AML-193 (cell line): ENCODE results near the gene SH2D6.
A peak's percentile ranks its signal among the peaks of the same experiment; 100 is the strongest.
"Not testable (repeated sequence)": the region's sequence is repeated elsewhere in the genome, so short reads cannot be mapped to it uniquely, and the experiment has no call there.

ENCODE experiments used
- DNase-seq, 2 experiments: peaks; one replicate each; lab custom pipeline; 2025; lab: John Stamatoyannopoulos, UW

Gene SH2D6

GRCh38 chr2:85418132-85419008 lies at the start of gene SH2D6:
Gene SH2D6 (plus strand): TSS chr2:85418714. CDS start chr2:85429466, 10,752 bp downstream.
- DNase-seq, result peak; percentile 62 to 65

DNA sequence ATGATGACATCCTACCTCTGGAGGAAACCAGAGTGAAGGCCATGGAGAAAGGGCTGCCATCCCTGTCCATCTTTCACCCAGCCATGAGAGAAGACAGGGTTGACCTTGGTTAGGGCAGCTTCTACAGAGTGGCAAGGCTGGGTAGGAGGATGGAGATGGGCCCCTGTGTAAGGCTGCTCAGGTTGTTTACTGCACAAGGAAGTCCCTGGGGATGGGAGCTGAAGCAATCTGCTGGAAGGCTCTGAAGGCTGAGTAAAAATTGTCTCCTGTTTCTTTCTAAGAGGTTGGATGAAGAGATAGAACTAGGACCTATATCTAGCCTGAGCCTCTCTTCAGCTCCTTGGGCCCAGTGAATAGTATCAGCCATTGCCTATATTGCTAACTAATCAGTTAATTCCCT lies 49.6 kb upstream of the SH2D6 start:
- no peak for DNase-seq

DNA sequence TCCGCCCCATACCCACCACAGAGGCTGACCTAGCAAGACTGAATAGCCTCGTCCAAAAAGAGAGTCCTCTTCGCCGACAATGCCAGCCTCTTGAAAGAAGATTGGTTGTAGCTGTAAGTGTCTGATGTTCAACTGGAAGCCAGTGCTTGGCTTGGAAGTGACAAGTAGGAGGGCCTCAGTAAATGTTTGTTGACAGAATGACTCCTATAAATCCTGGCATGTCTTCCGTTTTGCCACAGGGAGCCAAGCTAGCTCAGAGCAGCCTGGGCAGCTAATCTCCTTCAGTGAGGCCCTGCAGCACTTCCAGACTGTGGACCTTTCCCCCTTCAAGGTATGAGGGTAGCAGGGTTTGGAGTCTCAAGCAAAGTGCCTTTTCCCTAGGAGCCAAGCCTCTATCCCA lies 49.0 kb upstream of the SH2D6 start:
- no peak for DNase-seq

DNA sequence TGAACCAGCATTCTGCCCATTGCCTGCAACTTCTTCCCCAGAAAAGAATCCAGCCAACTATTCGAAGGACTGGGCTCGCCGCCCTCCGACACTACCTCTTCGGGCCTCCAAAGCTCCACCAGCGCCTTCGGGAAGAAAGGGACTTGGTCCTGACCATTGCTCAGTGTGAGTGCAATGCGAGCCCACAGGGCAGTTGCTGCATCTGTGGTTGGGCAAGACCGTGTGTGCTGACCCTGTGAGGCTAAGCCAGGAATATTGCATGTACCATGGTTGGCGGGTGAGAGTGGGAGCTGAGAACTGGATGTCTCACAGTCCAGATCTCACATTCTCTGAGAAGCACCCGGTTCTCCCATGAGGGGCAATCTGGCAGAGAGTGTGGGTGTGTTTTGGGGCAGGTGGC lies 47.5 kb upstream of the SH2D6 start:
- no peak for DNase-seq

GRCh38 chr2:85376291-85377065 lies 42.0 kb upstream of the SH2D6 start:
- no peak for DNase-seq

DNA sequence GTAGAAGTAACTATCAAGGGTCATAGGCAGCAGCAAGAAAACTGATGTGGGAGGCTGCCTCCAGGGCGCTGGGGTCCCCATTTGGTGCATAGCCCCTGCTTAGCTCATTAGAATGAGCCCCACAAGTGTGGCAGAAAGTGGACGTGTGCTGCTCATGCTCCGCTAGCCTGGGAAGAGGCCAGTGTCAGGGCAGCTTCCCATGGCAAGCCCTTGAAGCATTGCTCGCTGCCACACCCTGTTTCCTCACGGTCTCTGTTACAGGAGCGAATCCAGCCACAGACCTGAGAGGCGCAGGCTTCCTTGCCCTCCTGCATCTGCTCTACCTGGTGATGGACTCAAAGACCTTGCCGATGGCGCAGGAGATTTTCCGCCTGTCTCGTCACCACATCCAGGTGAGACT lies 41.4 kb upstream of the SH2D6 start:
- no peak for DNase-seq

GRCh38 chr2:85378257-85378656 lies 40.3 kb upstream of the SH2D6 start:
- no peak for DNase-seq

DNA sequence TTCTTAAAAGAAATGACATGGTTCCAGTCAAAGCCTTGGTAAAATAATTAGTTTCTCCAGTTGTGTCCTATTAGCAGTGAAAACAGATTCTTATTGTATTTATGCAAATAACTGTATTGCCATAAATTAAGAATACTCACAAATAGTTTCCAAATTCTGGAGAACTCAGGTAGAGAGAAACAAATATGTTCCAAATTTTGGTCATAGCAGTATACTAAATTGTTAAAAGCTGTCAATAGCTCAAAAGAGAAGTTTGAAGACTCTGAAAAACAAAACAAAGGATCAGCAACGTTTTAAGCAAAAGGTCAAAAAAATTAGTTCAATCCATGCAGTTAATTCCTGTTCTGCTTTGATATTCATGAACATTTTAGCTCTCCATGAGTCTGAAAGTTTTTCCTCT lies 38.5 kb upstream of the SH2D6 start:
- no peak for DNase-seq

DNA sequence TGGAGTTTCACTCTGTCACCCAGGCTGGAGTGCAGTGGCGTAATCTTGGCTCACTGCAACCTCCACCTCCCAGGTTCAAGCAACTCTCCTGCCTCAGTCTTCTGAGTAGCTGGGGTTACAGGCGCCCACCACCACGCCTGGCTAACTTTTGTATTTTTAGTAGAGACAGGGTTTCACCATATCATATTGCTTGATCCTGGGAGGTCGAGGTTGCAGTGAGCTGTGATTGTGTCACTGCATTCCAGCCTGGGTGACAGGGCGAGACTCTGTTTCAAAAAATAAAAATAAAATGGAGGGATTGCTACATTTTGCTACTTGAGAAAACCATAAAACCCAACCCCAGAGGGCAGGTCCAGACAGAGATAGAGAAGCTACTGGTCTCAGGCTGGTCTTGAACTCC lies 35.4 kb upstream of the SH2D6 start:
- not testable (repeated sequence) for DNase-seq

- no peak for DNase-seq
These were observed 34.7 kb upstream of the SH2D6 start for GRCh38 chr2:85383850-85384249.

DNA sequence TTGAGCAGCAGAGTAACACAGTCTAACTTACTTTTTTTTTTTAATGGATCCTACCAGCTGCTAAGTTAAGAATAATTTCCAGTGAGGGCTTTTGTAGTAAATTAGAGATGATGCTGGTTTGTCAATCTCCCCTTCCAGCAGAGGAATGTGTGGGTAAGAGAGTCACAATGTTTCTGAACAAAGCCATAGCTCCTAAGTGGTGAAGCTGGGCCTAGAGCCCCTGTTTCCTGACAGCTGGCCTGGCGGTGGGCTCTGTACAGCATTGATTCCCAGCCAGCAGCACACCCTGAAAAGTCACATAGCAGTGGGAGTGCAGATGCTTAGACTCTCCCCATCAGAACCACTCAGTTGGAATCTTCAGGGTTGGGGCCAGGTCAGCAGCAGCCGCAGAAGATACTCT lies 32.8 kb upstream of the SH2D6 start:
- DNase-seq, result no peak

- no peak for DNase-seq
These were observed 30.8 kb upstream of the SH2D6 start for GRCh38 chr2:85387754-85388153.

DNA sequence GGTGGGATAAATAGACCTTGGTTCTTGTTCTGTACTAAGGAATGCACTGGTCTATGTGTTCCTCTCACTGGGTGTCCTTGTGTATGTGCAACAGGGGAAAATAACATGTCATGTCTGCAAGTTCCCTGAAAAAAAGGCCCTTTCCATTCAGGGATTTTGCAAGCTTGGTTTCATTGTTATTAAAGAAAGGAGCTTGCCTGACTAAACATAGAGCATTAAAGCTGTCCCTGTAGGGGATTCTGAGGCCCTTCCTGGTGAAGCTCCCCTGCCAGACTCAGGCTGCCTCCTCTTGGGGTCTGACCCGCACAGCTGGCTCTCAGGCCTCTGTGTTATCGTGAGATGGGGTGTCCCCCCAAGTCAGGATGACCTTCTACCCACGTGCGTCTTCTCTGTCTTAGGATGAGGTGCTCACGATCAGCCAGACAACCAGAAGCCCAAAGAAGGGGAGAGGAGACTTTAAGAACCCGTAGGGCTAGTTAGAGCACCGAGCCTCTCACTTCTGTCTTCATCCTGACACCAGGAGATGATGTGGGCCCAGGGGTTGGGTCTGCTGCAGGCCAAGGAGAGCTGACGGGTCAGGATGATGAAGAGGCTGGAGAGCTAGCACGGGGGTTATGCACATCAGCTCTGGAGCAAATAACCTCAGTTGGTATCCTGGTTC lies 29.5 kb upstream of the SH2D6 start:
- DNase-seq, result no peak

DNA sequence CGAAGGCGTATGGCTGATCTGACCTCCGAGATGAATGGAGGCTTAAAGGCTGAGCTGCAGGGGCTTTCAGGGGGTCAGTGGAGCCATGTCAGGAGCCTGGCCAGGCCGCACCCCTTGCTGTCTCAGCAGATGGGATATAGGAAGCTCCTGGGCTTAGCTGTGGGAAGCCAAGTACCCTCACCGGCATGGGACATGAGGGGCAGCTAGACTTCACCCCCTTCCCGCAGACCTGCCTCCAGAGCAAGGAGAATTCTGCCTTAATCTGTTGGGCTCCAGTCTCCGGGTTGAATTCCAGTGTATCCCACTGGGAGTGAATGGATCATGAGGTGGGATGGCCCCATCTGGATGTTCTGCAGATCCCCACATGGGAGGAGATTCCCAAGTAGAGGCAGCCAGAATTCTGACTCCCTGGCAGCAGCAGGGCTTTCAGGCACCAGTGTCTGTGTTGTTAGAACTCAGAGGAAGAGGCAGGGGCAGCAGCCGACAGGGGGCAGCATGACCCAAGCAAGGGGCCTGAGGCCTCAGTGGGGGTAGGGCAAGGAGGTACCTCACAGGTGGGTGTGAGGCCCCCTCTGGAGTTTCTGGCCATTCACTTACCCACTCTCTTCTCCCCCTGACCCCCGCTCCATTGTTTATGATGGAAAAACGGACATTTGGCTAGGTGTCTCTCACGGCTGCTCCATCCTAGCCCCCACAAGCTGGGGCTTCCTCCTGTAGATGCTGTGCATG lies 27.4 kb upstream of the SH2D6 start:
- peak; percentile 20 to 43 for DNase-seq

DNA sequence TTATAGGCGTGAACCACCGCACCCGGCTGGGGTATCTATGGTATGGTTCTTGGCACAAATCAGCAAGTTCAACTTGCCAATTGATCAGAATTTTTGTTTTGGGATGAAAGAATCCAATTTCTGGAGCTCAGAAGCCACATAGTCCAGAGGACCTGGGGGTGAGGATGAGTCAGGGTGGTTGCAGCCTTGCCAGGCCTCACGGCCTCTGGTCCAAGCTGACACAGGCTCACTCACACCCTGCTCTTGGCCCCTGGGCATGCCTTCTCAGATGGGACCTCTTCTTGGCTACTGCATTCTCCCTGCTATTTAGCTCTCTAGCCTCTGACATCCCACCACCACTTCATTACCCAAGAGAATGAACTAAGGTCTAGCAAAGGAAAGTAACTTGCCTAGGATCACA lies 24.7 kb upstream of the SH2D6 start:
- no peak for DNase-seq

- no peak for DNase-seq
These were observed 24.2 kb upstream of the SH2D6 start for GRCh38 chr2:85394261-85394681.

GRCh38 chr2:85394976-85395375 lies 23.5 kb upstream of the SH2D6 start:
- no peak for DNase-seq

GRCh38 chr2:85395912-85396475 lies 22.5 kb upstream of the SH2D6 start:
- no peak for DNase-seq

GRCh38 chr2:85396531-85397470 lies 21.7 kb upstream of the SH2D6 start:
- no peak for DNase-seq

GRCh38 chr2:85397925-85398331 lies 20.6 kb upstream of the SH2D6 start:
- DNase-seq, result no peak
